SK-N-SH (cell line): Measurements from ENCODE around the gene ZFYVE26. TPM values are rescaled to one million over a fixed set of nuclear protein-coding genes. Genes with fewer than 3 reads are reported as not detected.

Source experiments
- CTCF ChIA-PET: fragments of 300-600, 350-600 bp; formaldehyde crosslinking; extraction: SDS; loops from one replicate; lab custom pipeline; 2021; lab: Yijun Ruan, JAX
- POLR2A ChIA-PET: fragments of 350-600 bp; sonication (Branson Sonifier 250); formaldehyde crosslinking; extraction: SDS; loops from one replicate; lab custom pipeline; 2020; ENCODE audit warnings: antibody characterized with exemption, inconsistent platforms; lab: Yijun Ruan, JAX
- DNase-seq: peaks from one replicate; pipeline ENCODE4 v3.0.0; 2012
- H2AFZ ChIP-seq: fragments of 200-600 bp; sonication (generic); 2 replicates; pipeline ENCODE4 v1.8.1; 2016; ENCODE audit warnings: antibody characterized with exemption, mild to moderate bottlenecking, low read depth
- H3F3A ChIP-seq: fragments of 200-600 bp; sonication (generic); replicated peaks from 2 replicates; pipeline ENCODE3; 2016; ENCODE audit warnings: antibody characterized with exemption, mild to moderate bottlenecking; ENCODE audit not compliant: insufficient read depth
- H3K27ac ChIP-seq, 2 experiments: fragments of 200-500 bp in 1 of 2; fragments of 200-600 bp in 1 of 2; sonication (Bioruptor generic) in 1 of 2; sonication (generic), shearing (Covaris generic) in 1 of 2; 2 replicates each; pipeline versions ENCODE4 v1.5.1 to v1.6.1; 2014 to 2016; ENCODE audit warnings: low read depth in 2 of 2, inconsistent platforms in 1 of 2, low read length in 1 of 2, mild to moderate bottlenecking in 1 of 2, mixed read lengths in 1 of 2
- H3K27me3 ChIP-seq: fragments of 200-600 bp; sonication (generic), shearing (Covaris generic); 2 replicates; pipeline ENCODE4 v1.6.1; 2016; ENCODE audit warnings: mixed run types; ENCODE audit not compliant: insufficient read depth
- H3K36me3 ChIP-seq, 2 experiments: fragments of 200-500 bp in 1 of 2; fragments of 200-600 bp in 1 of 2; sonication (Bioruptor generic) in 1 of 2; sonication (generic) in 1 of 2; replicated peaks in 1 of 2; 2 replicates each; pipeline versions ENCODE3 to v1.5.1; 2014 to 2016; ENCODE audit warnings: low read length in 1 of 2, mild to moderate bottlenecking in 1 of 2; ENCODE audit not compliant: insufficient read depth in 2 of 2, control insufficient read depth in 1 of 2
- H3K4me1 ChIP-seq, 2 experiments: fragments of 200-500 bp in 1 of 2; fragments of 200-600 bp in 1 of 2; sonication (Bioruptor generic) in 1 of 2; sonication (generic), shearing (Covaris generic) in 1 of 2; 2 replicates each; pipeline versions ENCODE4 v1.5.1 to v1.6.1; 2014 to 2016; ENCODE audit warnings: low read depth in 1 of 2, low read length in 1 of 2, mixed run types in 1 of 2; ENCODE audit not compliant: insufficient read depth in 2 of 2, control insufficient read depth in 1 of 2
- H3K4me2 ChIP-seq: fragments of 200-600 bp; sonication (generic), shearing (Covaris generic); 2 replicates; pipeline ENCODE4 v1.6.1; 2017; ENCODE audit warnings: mixed run types
- H3K4me3 ChIP-seq, 2 experiments: fragments of 200-500 bp in 1 of 2; fragments of 200-600 bp in 1 of 2; sonication (Bioruptor generic) in 1 of 2; sonication (generic), shearing (Covaris generic) in 1 of 2; 2 replicates each; pipeline versions ENCODE4 v1.5.1 to v1.8.1; 2014 to 2016; ENCODE audit warnings: low read depth in 2 of 2, inconsistent platforms in 1 of 2, low read length in 1 of 2, mild to moderate bottlenecking in 1 of 2, mixed read lengths in 1 of 2, moderate library complexity in 1 of 2
- H3K79me2 ChIP-seq: fragments of 200-600 bp; sonication (generic); 2 replicates; pipeline ENCODE4 v1.8.1; 2017; ENCODE audit warnings: mild to moderate bottlenecking; ENCODE audit not compliant: insufficient read depth
- H3K9ac ChIP-seq: fragments of 200-600 bp; sonication (generic); 2 replicates; pipeline ENCODE4 v1.6.1; 2017; ENCODE audit warnings: mixed run types
- H3K9me2 ChIP-seq: fragments of 200-600 bp; sonication (generic); 2 replicates; pipeline ENCODE4 v1.6.1; 2017; ENCODE audit warnings: mixed run types
- H3K9me3 ChIP-seq: fragments of 200-600 bp; sonication (generic); 2 replicates; pipeline ENCODE4 v1.6.1; 2017; ENCODE audit warnings: mixed run types, mild to moderate bottlenecking, moderate library complexity
- H4K20me1 ChIP-seq: fragments of 200-600 bp; sonication (generic); 2 replicates; pipeline ENCODE4 v1.6.1; 2017; ENCODE audit warnings: mild to moderate bottlenecking, mixed run types; ENCODE audit not compliant: insufficient read depth
- CHD2 ChIP-seq: fragments of 150-350 bp; IDR thresholded peaks from 2 replicates; pipeline ENCODE4 v1.6.1; 2018; ENCODE audit warnings: low read length; ENCODE audit not compliant: partially characterized antibody
- ELF1 ChIP-seq: IDR thresholded peaks from 2 replicates; pipeline ENCODE4 v1.4.0; 2012
- EP300 ChIP-seq, 2 experiments: IDR thresholded peaks; 2 replicates each; pipeline versions ENCODE4 v1.4.0 to v1.6.1; 2012; ENCODE audit warnings: borderline replicate concordance in 1 of 2, low read depth in 1 of 2, low read length in 1 of 2
- FOXM1 ChIP-seq: IDR thresholded peaks from 2 replicates; pipeline ENCODE4 v1.4.0; 2012; ENCODE audit warnings: low read depth, mild to moderate bottlenecking
- MXI1 ChIP-seq: IDR thresholded peaks from 2 replicates; pipeline ENCODE4 v1.6.1; 2012; ENCODE audit warnings: mild to moderate bottlenecking, low read depth, low read length, improper control_type of control experiment
- POLR2AphosphoS5 ChIP-seq: IDR thresholded peaks from 2 replicates; pipeline ENCODE4 v1.6.1; 2012; ENCODE audit warnings: low read depth, low read length
- RXRA ChIP-seq: IDR thresholded peaks from 2 replicates; pipeline ENCODE4 v1.4.0; 2012; ENCODE audit warnings: low read depth, mild to moderate bottlenecking, borderline replicate concordance
- SIN3A ChIP-seq: IDR thresholded peaks from 2 replicates; pipeline ENCODE4 v1.6.1; 2012; ENCODE audit warnings: low read depth, mild to moderate bottlenecking, low read length, moderate library complexity, borderline replicate concordance
- SMC3 ChIP-seq: IDR thresholded peaks from 2 replicates; pipeline ENCODE4 v1.6.1; 2012; ENCODE audit warnings: low read depth, low read length, improper control_type of control experiment
- YY1 ChIP-seq: IDR thresholded peaks from 2 replicates; pipeline ENCODE4 v1.4.0; 2012; ENCODE audit warnings: low read depth, mild to moderate bottlenecking
- WGBS: methylation state at CpG from one replicate; pipeline ENCODE4 v1.1.6; 2017; ENCODE audit warnings: low lambda C conversion rate; 5-methylcytosine and 5-hydroxymethylcytosine counted together
- polyA plus RNA-seq, 3 experiments: library from polyadenylated mRNA; depleted of rRNA; stranded (reverse); fragments of >200 nt; gene quantifications; 2 replicates each; pipeline ENCODE4 v1.2.3, GENCODE V29; 2012
- TF ChIP-seq, protein P1 (sequence below): fragments of 150-350 bp; IDR thresholded peaks from 2 replicates; pipeline ENCODE4 v1.6.1; 2016; ENCODE audit warnings: mild to moderate bottlenecking, low read depth, low read length
- TF ChIP-seq, protein P2 (sequence below): IDR thresholded peaks from 2 replicates; pipeline ENCODE4 v1.4.0; 2012; ENCODE audit warnings: low read depth, borderline replicate concordance
- TF ChIP-seq, protein P3 (sequence below): IDR thresholded peaks from 2 replicates; pipeline ENCODE4; 2012

Gene ZFYVE26
- polyA plus RNA-seq, 1 of the 3 experiments (the other 2 are of a cell fraction), result 5.6 TPM

DNA sequence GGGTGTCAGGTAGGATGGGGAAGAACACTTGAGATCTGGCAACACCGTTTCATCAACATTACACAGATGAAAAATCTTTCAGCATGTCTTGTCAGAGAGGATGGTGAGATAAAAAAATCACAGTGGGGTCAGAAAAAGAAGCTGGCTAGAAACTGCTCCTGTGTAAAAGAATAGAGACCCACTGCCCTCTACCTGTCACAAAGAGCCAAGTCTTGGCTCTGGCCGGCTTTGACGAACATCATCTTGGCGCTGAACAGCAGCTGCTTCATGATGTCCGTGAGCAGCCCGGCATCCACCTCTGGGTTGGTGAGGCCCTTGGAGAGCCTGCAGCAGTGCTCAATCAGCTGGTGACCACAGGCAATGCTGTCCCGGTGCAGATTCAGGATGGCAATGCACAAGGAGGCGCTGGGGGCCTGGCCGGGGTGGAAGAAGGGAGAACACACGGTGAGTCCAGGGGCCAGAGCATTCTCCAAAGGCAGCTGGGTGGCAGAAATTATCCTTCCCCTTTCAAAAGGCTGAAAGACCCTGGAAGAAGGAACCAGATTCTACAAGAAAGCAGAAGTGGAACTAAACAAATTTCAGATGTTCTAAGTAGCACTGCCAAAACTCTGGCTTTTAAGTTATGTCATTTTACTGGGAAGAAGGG, 50.2 kb downstream of the ZFYVE26 start:
- no peak for DNase-seq
- Histone ChIP-seq H3K79me2 (no peaks in the 10 kb centered on the region), H4K20me1 (no peaks in the 10 kb centered on the region), H3K9ac (no peak overlapping the region), H3K4me1 (no peaks in the 10 kb centered on the region), H3F3A (no peaks in the 10 kb centered on the region), H3K9me2 (no peaks in the 10 kb centered on the region), H3K4me3 (no peak overlapping the region), H3K4me2 (no peak overlapping the region), H2AFZ (no peak overlapping the region), H3K27ac (no peak overlapping the region), H3K9me3 (no peaks in the 10 kb centered on the region), H3K27me3 (no peaks in the 10 kb centered on the region), H3K36me3 (peaks cover 62 to 85% of the 10 kb centered on the region in 2 experiments)
- ChIA-PET POLR2A (no interaction called here), CTCF (interaction anchor here (1.1 kb wide), 1 partner anchor 11 kb away, joined by 3 read pairs; no protein-coding TSS in a partner anchor)
- TF ChIP-seq ELF1 (no peak), CHD2 (no peak), SMC3 (no peak), YY1 (no peak), FOXM1 (no peak), EP300 (IDR thresholded peaks at IDR 0.05; ENCODE audit: borderline replicate concordance in 1 of 2, low read depth in 1 of 2, low read length in 1 of 2) (no peak), RXRA (no peak), SIN3A (no peak), POLR2AphosphoS5 (no peak), MXI1 (no peak)
- TF ChIP-seq, protein P1, sequence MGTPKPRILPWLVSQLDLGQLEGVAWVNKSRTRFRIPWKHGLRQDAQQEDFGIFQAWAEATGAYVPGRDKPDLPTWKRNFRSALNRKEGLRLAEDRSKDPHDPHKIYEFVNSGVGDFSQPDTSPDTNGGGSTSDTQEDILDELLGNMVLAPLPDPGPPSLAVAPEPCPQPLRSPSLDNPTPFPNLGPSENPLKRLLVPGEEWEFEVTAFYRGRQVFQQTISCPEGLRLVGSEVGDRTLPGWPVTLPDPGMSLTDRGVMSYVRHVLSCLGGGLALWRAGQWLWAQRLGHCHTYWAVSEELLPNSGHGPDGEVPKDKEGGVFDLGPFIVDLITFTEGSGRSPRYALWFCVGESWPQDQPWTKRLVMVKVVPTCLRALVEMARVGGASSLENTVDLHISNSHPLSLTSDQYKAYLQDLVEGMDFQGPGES, result no peak
- TF ChIP-seq, protein P2, sequence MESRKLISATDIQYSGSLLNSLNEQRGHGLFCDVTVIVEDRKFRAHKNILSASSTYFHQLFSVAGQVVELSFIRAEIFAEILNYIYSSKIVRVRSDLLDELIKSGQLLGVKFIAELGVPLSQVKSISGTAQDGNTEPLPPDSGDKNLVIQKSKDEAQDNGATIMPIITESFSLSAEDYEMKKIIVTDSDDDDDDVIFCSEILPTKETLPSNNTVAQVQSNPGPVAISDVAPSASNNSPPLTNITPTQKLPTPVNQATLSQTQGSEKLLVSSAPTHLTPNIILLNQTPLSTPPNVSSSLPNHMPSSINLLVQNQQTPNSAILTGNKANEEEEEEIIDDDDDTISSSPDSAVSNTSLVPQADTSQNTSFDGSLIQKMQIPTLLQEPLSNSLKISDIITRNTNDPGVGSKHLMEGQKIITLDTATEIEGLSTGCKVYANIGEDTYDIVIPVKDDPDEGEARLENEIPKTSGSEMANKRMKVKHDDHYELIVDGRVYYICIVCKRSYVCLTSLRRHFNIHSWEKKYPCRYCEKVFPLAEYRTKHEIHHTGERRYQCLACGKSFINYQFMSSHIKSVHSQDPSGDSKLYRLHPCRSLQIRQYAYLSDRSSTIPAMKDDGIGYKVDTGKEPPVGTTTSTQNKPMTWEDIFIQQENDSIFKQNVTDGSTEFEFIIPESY, result no peak
- TF ChIP-seq, protein P3, sequence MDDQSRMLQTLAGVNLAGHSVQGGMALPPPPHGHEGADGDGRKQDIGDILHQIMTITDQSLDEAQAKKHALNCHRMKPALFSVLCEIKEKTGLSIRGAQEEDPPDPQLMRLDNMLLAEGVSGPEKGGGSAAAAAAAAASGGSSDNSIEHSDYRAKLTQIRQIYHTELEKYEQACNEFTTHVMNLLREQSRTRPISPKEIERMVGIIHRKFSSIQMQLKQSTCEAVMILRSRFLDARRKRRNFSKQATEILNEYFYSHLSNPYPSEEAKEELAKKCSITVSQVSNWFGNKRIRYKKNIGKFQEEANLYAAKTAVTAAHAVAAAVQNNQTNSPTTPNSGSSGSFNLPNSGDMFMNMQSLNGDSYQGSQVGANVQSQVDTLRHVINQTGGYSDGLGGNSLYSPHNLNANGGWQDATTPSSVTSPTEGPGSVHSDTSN, result no peak
- WGBS, result 86% methylated on average over 10 of the region's 10 CpGs
